Dermis lymphatic vessel endothelial cell (primary cell): ENCODE measurements around the gene ZNF724. TPM values are rescaled to one million over a fixed set of nuclear protein-coding genes. Genes with fewer than 3 reads are reported as not detected.

Experiments
- total RNA-seq: library from RNA; depleted of rRNA; stranded (reverse); fragments of >200 nt; gene quantifications from 2 replicates; pipeline ENCODE4 v1.2.1, GENCODE V29; 2014

ZNF724 gene
- 3.7 and 4.6 TPM in 2 replicates for total RNA-seq

GRCh38 chr19:23249911-23250649 is at the start of gene ZNF724:
Gene ZNF724, minus strand, starts transcription at chr19:23250394. Its CDS starts 152 bp downstream, at chr19:23250242.

Other genes with a start within 250 kb of the ZNF724 start
- gene ZNF728, start 247.2 kb downstream of the ZNF724 start, total RNA-seq, result under 0.01 TPM in 1 of 2 replicates, not detected in the other
- gene ZNF730, start 133.4 kb downstream of the ZNF724 start, total RNA-seq, result 0.54 and 1.3 TPM in 2 replicates
- 10.8 and 11.2 TPM in 2 replicates for gene ZNF91, start 145.1 kb upstream of the ZNF724 start, total RNA-seq